Parathyroid adenoma (tissue), 2 donors: Measurements from ENCODE around the gene RIPOR3.
A peak's percentile ranks its signal among the peaks of the same experiment; 100 is the strongest.
"Not testable (repeated sequence)": the region's sequence is repeated elsewhere in the genome, so short reads cannot be mapped to it uniquely, and the experiment has no call there.

Experiments
- H2AFZ ChIP-seq: fragments of 300-600 bp; sonication (generic); one replicate; pipeline ENCODE4 v1.7.0; 2017; ENCODE audit warnings: antibody characterized with exemption, mild to moderate bottlenecking
- H3K27ac ChIP-seq: fragments of 300-600 bp; sonication (generic); one replicate; pipeline ENCODE4 v1.7.0; 2017
- H3K27me3 ChIP-seq: fragments of 300-600 bp; sonication (generic); one replicate; pipeline ENCODE4 v1.7.0; 2017; ENCODE audit warnings: low read length; ENCODE audit not compliant: control insufficient read depth, insufficient read depth
- H3K36me3 ChIP-seq: fragments of 300-600 bp; sonication (generic); one replicate; pipeline ENCODE4 v1.7.0; 2017; ENCODE audit warnings: low read length; ENCODE audit not compliant: control insufficient read depth, insufficient read depth
- H3K4me1 ChIP-seq: fragments of 300-600 bp; sonication (generic); one replicate; pipeline ENCODE4 v1.7.0; 2017; ENCODE audit warnings: control low read depth
- H3K4me2 ChIP-seq: fragments of 300-600 bp; sonication (generic); one replicate; pipeline ENCODE4 v1.7.0; 2017; ENCODE audit warnings: low read length
- H3K4me3 ChIP-seq: fragments of 300-600 bp; sonication (generic); one replicate; pipeline ENCODE4 v1.7.0; 2017; ENCODE audit warnings: low read depth, low read length
- H3K79me2 ChIP-seq: fragments of 300-600 bp; sonication (generic); one replicate; pipeline ENCODE4 v1.7.0; 2017; ENCODE audit warnings: control low read depth
- H3K9ac ChIP-seq: fragments of 300-600 bp; sonication (generic); one replicate; pipeline ENCODE4 v1.7.0; 2017; ENCODE audit warnings: mild to moderate bottlenecking
- H3K9me3 ChIP-seq: fragments of 300-600 bp; sonication (generic); one replicate; pipeline ENCODE4 v1.7.0; 2017; ENCODE audit warnings: low read length; ENCODE audit not compliant: control insufficient read depth
- CTCF ChIP-seq: fragments of 300-600 bp; sonication (generic); IDR thresholded peaks from one replicate; pipeline ENCODE4 v1.7.0; 2017; ENCODE audit warnings: antibody characterized with exemption, mild to moderate bottlenecking
- donor health status: primary hyperparathyroidism.

Gene RIPOR3

GRCh38 chr20:50645253-50646068 is 45.9 kb downstream of the RIPOR3 start:
- Histone ChIP-seq H3K9me3 (no peaks in the 10 kb centered on the region), H3K4me2 (peak overlapping the region; percentile 64), H3K36me3 (no peaks in the 10 kb centered on the region), H3K4me3 (no peak overlapping the region), H3K9ac (no peak overlapping the region), H3K79me2 (no peaks in the 10 kb centered on the region), H3K4me1 (peaks cover 3% of the 10 kb centered on the region), H2AFZ (peak overlapping the region; percentile 70), H3K27me3 (no peaks in the 10 kb centered on the region), H3K27ac (peak overlapping the region; percentile 15)
- no peak for TF ChIP-seq CTCF

GRCh38 chr20:50642288-50642803 is 49.0 kb downstream of the RIPOR3 start:
- Histone ChIP-seq H3K27ac (peak overlapping the region; percentile 5), H3K36me3 (no peaks in the 10 kb centered on the region), H3K4me2 (no peak overlapping the region), H3K4me1 (peaks cover 5% of the 10 kb centered on the region), H2AFZ (no peak overlapping the region), H3K4me3 (no peak overlapping the region), H3K27me3 (no peaks in the 10 kb centered on the region), H3K9ac (no peak overlapping the region), H3K9me3 (no peaks in the 10 kb centered on the region), H3K79me2 (no peaks in the 10 kb centered on the region)
- no peak for TF ChIP-seq CTCF

GRCh38 chr20:50641625-50642287 is 49.6 kb downstream of the RIPOR3 start:
- H3K36me3 ChIP-seq, H3K9me3 ChIP-seq, H3K9ac ChIP-seq, H3K27me3 ChIP-seq, H3K4me2 ChIP-seq, H2AFZ ChIP-seq, H3K4me3 ChIP-seq, H3K79me2 ChIP-seq: not testable (repeated sequence)
- Histone ChIP-seq H3K27ac (peak overlapping the region; percentile 5), H3K4me1 (peaks cover 11% of the 10 kb centered on the region)

GRCh38 chr20:50639971-50640711 is 51.2 kb downstream of the RIPOR3 start:
- not testable (repeated sequence) for H3K9ac ChIP-seq, H3K27ac ChIP-seq, H3K4me2 ChIP-seq, H3K4me3 ChIP-seq, H2AFZ ChIP-seq, H3K36me3 ChIP-seq, H3K27me3 ChIP-seq, H3K79me2 ChIP-seq, H3K9me3 ChIP-seq
- H3K4me1 ChIP-seq: peaks cover 17% of the 10 kb centered on the region

- H3K27ac ChIP-seq: not testable (repeated sequence)
Measured at GRCh38 chr20:50638015-50638847, 53.1 kb downstream of the RIPOR3 start.

More at GRCh38 chr20:50638015-50638847, 53.1 kb downstream of the RIPOR3 start:
- not testable (repeated sequence) for H3K27me3 ChIP-seq, H3K4me3 ChIP-seq, H3K9ac ChIP-seq, H3K36me3 ChIP-seq, H3K79me2 ChIP-seq, H3K4me2 ChIP-seq, H2AFZ ChIP-seq, H3K9me3 ChIP-seq
- peaks cover 17% of the 10 kb centered on the region for H3K4me1 ChIP-seq
